Skeletal muscle tissue (tissue), 4 donors: Measurements from ENCODE around the gene CFAP299. TPM values are rescaled to one million over a fixed set of nuclear protein-coding genes. Genes with fewer than 3 reads are reported as not detected.

Experiments
- H3K27ac ChIP-seq: one replicate; pipeline ENCODE4 v1.7.0; 2013; ENCODE audit warnings: mild to moderate bottlenecking, low read depth, low read length, inconsistent platforms
- H3K27me3 ChIP-seq, 3 donors: one replicate each; pipeline ENCODE4 v1.7.0; 2013; ENCODE audit warnings: low read length in 3 of 3; ENCODE audit not compliant: control insufficient read depth in 3 of 3, insufficient read depth in 3 of 3
- H3K36me3 ChIP-seq, 3 donors: one replicate each; pipeline ENCODE4 v1.7.0; 2013; ENCODE audit warnings: low read length in 3 of 3; ENCODE audit not compliant: control insufficient read depth in 3 of 3, insufficient read depth in 3 of 3
- H3K4me1 ChIP-seq, 3 donors: one replicate each; pipeline ENCODE4 v1.7.0; 2013; ENCODE audit warnings: low read length in 3 of 3, mild to moderate bottlenecking in 3 of 3; ENCODE audit not compliant: control insufficient read depth in 3 of 3, insufficient read depth in 3 of 3
- H3K4me3 ChIP-seq, 3 donors: one replicate each; pipeline ENCODE4 v1.7.0; 2013; ENCODE audit warnings: low read length in 3 of 3
- H3K9ac ChIP-seq, 3 donors: one replicate each; pipeline ENCODE4 v1.7.0; 2013; ENCODE audit warnings: low read length in 3 of 3, mild to moderate bottlenecking in 3 of 3, moderate library complexity in 2 of 3, low read depth in 1 of 3
- H3K9me3 ChIP-seq, 3 donors: one replicate each; pipeline ENCODE4 v1.7.0; 2013; ENCODE audit warnings: low read length in 3 of 3; ENCODE audit not compliant: control insufficient read depth in 3 of 3
- total RNA-seq: library from RNA; depleted of rRNA; stranded (reverse); fragments of >200 nt; gene quantifications from one replicate; pipeline ENCODE4 v1.2.3, GENCODE V29; 2014
- donor health status: Osteomylitis.

CFAP299 gene
- total RNA-seq, 1 donor from 2014 or later = 0.52 TPM

GRCh38 chr4:80454040-80454439, 118.5 kb downstream of the CFAP299 start:
- Histone ChIP-seq H3K4me3 (no peak overlapping the region), H3K36me3 (no peaks in the 10 kb centered on the region), H3K27me3 (no peaks in the 10 kb centered on the region), H3K4me1 (no peaks in the 10 kb centered on the region), H3K9ac (no peak overlapping the region), H3K9me3 (no peaks in the 10 kb centered on the region), H3K27ac (no peak overlapping the region)

GRCh38 chr4:80454556-80454955, 119.0 kb downstream of the CFAP299 start:
- no peaks in the 10 kb centered on the region for H3K4me1 ChIP-seq
- no peaks in the 10 kb centered on the region for H3K9me3 ChIP-seq
- H3K27ac ChIP-seq = no peak overlapping the region
- H3K36me3 ChIP-seq = no peaks in the 10 kb centered on the region
- H3K27me3 ChIP-seq = no peaks in the 10 kb centered on the region
- no peak overlapping the region for H3K4me3 ChIP-seq
- no peak overlapping the region for H3K9ac ChIP-seq

GRCh38 chr4:80459918-80460473, 124.5 kb downstream of the CFAP299 start:
- H3K27ac ChIP-seq = no peak overlapping the region
- H3K4me1 ChIP-seq = no peaks in the 10 kb centered on the region
- H3K4me3 ChIP-seq = no peak overlapping the region
- no peak overlapping the region for H3K9ac ChIP-seq
- H3K27me3 ChIP-seq = no peaks in the 10 kb centered on the region
- H3K36me3 ChIP-seq = no peaks in the 10 kb centered on the region
- H3K9me3 ChIP-seq = no peaks in the 10 kb centered on the region

- no peak overlapping the region for H3K9ac ChIP-seq
- H3K27ac ChIP-seq = no peak overlapping the region
- H3K4me3 ChIP-seq = no peak overlapping the region
- H3K36me3 ChIP-seq = no peaks in the 10 kb centered on the region
- H3K27me3 ChIP-seq = no peaks in the 10 kb centered on the region
- no peaks in the 10 kb centered on the region for H3K9me3 ChIP-seq
- H3K4me1 ChIP-seq = no peaks in the 10 kb centered on the region
These were observed 125.9 kb downstream of the CFAP299 start for GRCh38 chr4:80461412-80461811.

- H3K9me3 ChIP-seq = no peaks in the 10 kb centered on the region
- no peak overlapping the region for H3K9ac ChIP-seq
- no peak overlapping the region for H3K4me3 ChIP-seq
- H3K27ac ChIP-seq = no peak overlapping the region
- H3K4me1 ChIP-seq = no peaks in the 10 kb centered on the region
- no peaks in the 10 kb centered on the region for H3K36me3 ChIP-seq
- no peaks in the 10 kb centered on the region for H3K27me3 ChIP-seq
These were observed 127.1 kb downstream of the CFAP299 start for GRCh38 chr4:80462621-80463091.

- Histone ChIP-seq H3K36me3 (no peaks in the 10 kb centered on the region), H3K27ac (no peak overlapping the region), H3K9me3 (no peaks in the 10 kb centered on the region), H3K9ac (no peak overlapping the region), H3K4me1 (no peaks in the 10 kb centered on the region), H3K4me3 (no peak overlapping the region), H3K27me3 (no peaks in the 10 kb centered on the region)
These were observed 128.0 kb downstream of the CFAP299 start for GRCh38 chr4:80463509-80463908.

GRCh38 chr4:80465238-80465637, 129.7 kb downstream of the CFAP299 start:
- Histone ChIP-seq H3K27ac (no peak overlapping the region), H3K27me3 (no peaks in the 10 kb centered on the region), H3K36me3 (no peaks in the 10 kb centered on the region), H3K4me1 (no peaks in the 10 kb centered on the region), H3K9ac (no peak overlapping the region), H3K4me3 (no peak overlapping the region), H3K9me3 (no peaks in the 10 kb centered on the region)

- no peaks in the 10 kb centered on the region for H3K4me1 ChIP-seq
These were observed 130.2 kb downstream of the CFAP299 start for GRCh38 chr4:80465736-80466135.

GRCh38 chr4:80466618-80467017, 131.1 kb downstream of the CFAP299 start:
- Histone ChIP-seq H3K27ac (no peak overlapping the region), H3K9me3 (no peaks in the 10 kb centered on the region), H3K4me1 (peaks cover 0 to under 1% (median 0%) of the 10 kb centered on the region in 3 donors), H3K4me3 (no peak overlapping the region), H3K27me3 (no peaks in the 10 kb centered on the region), H3K9ac (no peak overlapping the region), H3K36me3 (no peaks in the 10 kb centered on the region)

More at GRCh38 chr4:80465736-80466135, 130.2 kb downstream of the CFAP299 start:
- Histone ChIP-seq H3K27ac (no peak overlapping the region), H3K27me3 (no peaks in the 10 kb centered on the region), H3K4me3 (no peak overlapping the region), H3K9me3 (no peaks in the 10 kb centered on the region), H3K9ac (no peak overlapping the region), H3K36me3 (no peaks in the 10 kb centered on the region)

- Histone ChIP-seq H3K9ac (peak overlapping the region in 1 of 3 donors; percentile 8), H3K9me3 (no peaks in the 10 kb centered on the region), H3K4me3 (peak overlapping the region in 2 of 3 donors; percentile 35 to 55)
These were observed 136.2 kb downstream of the CFAP299 start for GRCh38 chr4:80471756-80472155.

More at GRCh38 chr4:80471756-80472155, 136.2 kb downstream of the CFAP299 start:
- H3K27me3 ChIP-seq = no peaks in the 10 kb centered on the region
- H3K27ac ChIP-seq = no peak overlapping the region
- peaks cover 0 to 3% (median 0%) of the 10 kb centered on the region in 3 donors for H3K4me1 ChIP-seq
- H3K36me3 ChIP-seq = no peaks in the 10 kb centered on the region
